Putamen (tissue), 1 donor: ENCODE measurements around the gene ICOSLG.
"Not testable (repeated sequence)": the region's sequence is repeated elsewhere in the genome, so short reads cannot be mapped to it uniquely, and the experiment has no call there.

Experiments
- DNase-seq: peaks from one replicate; pipeline ENCODE4 v3.0.0-alpha.2; 2016; ENCODE audit warnings: low spot score

Gene ICOSLG

GRCh38 chr21:44240842-44241241 lies at the start of gene ICOSLG:
TSS of gene ICOSLG (minus strand) at chr21:44240943. CDS start at chr21:44240817, 126 bp downstream.
- not testable (repeated sequence) for DNase-seq

GRCh38 chr21:44289381-44290010 lies 48.8 kb upstream of the ICOSLG start:
- DNase-seq = no peak

- no peak for DNase-seq
Measured at GRCh38 chr21:44288251-44289110, 47.7 kb upstream of the ICOSLG start.

- no peak for DNase-seq
Measured at GRCh38 chr21:44286716-44287632, 46.2 kb upstream of the ICOSLG start.

GRCh38 chr21:44286086-44286715 lies 45.5 kb upstream of the ICOSLG start:
- DNase-seq = no peak

GRCh38 chr21:44285138-44285992 lies 44.6 kb upstream of the ICOSLG start, which contains the start of gene AIRE:
TSS of gene AIRE (plus strand) at chr21:44285876. CDS start at chr21:44286007, 131 bp downstream.
- DNase-seq = no peak

GRCh38 chr21:44283948-44284347 lies 43.2 kb upstream of the ICOSLG start:
- DNase-seq = no peak

- DNase-seq = not testable (repeated sequence)
Measured at GRCh38 chr21:44283211-44283785, 42.6 kb upstream of the ICOSLG start.

GRCh38 chr21:44282370-44282769 lies 41.6 kb upstream of the ICOSLG start:
- no peak for DNase-seq

GRCh38 chr21:44281801-44282200 lies 41.1 kb upstream of the ICOSLG start:
- DNase-seq = no peak

- no peak for DNase-seq
Measured at GRCh38 chr21:44279354-44280260, 38.9 kb upstream of the ICOSLG start.

- DNase-seq = no peak
Measured at GRCh38 chr21:44275041-44275440, 34.3 kb upstream of the ICOSLG start.

- DNase-seq = no peak
Measured at GRCh38 chr21:44273046-44273445, 32.3 kb upstream of the ICOSLG start.

- no peak for DNase-seq
Measured at GRCh38 chr21:44272284-44272858, 31.6 kb upstream of the ICOSLG start.

GRCh38 chr21:44271558-44272283 lies 31.0 kb upstream of the ICOSLG start:
- DNase-seq = no peak

GRCh38 chr21:44269090-44269489 lies 28.3 kb upstream of the ICOSLG start:
- no peak for DNase-seq

GRCh38 chr21:44267655-44268142 lies 27.0 kb upstream of the ICOSLG start:
- no peak for DNase-seq

GRCh38 chr21:44265734-44266270 lies 25.1 kb upstream of the ICOSLG start:
- DNase-seq = no peak
